T-helper 2 cell treated with Interferon-gamma antibody and Interleukin-4, amounts not matched to agents 5 μg/mL and 100 μg/mL, for 36 hours (primary cell): ENCODE results near the gene SUPT3H.

ENCODE experiments used
- DNase-seq: peaks from one replicate; pipeline ENCODE4 v3.0.0; 2021; ENCODE audit warnings: low spot score
- H3K27ac Mint-ChIP-seq: one replicate; pipeline ENCODE4 v1.8.0; 2021; ENCODE audit warnings: mild to moderate bottlenecking, mixed read lengths
- H3K27me3 Mint-ChIP-seq: one replicate; pipeline ENCODE4 v1.8.0; 2021; ENCODE audit warnings: low read depth, mixed read lengths
- H3K36me3 Mint-ChIP-seq: one replicate; pipeline ENCODE4 v1.8.0; 2021; ENCODE audit warnings: low read depth, mixed read lengths
- H3K4me1 Mint-ChIP-seq: one replicate; pipeline ENCODE4 v1.8.0; 2021; ENCODE audit warnings: low read depth, mixed read lengths
- H3K4me3 Mint-ChIP-seq: one replicate; pipeline ENCODE4 v1.8.0; 2022; ENCODE audit warnings: mild to moderate bottlenecking, moderate library complexity, mixed read lengths
- H3K9me3 Mint-ChIP-seq: one replicate; pipeline ENCODE4 v1.8.0; 2021; ENCODE audit warnings: mixed read lengths

The SUPT3H gene

DNA sequence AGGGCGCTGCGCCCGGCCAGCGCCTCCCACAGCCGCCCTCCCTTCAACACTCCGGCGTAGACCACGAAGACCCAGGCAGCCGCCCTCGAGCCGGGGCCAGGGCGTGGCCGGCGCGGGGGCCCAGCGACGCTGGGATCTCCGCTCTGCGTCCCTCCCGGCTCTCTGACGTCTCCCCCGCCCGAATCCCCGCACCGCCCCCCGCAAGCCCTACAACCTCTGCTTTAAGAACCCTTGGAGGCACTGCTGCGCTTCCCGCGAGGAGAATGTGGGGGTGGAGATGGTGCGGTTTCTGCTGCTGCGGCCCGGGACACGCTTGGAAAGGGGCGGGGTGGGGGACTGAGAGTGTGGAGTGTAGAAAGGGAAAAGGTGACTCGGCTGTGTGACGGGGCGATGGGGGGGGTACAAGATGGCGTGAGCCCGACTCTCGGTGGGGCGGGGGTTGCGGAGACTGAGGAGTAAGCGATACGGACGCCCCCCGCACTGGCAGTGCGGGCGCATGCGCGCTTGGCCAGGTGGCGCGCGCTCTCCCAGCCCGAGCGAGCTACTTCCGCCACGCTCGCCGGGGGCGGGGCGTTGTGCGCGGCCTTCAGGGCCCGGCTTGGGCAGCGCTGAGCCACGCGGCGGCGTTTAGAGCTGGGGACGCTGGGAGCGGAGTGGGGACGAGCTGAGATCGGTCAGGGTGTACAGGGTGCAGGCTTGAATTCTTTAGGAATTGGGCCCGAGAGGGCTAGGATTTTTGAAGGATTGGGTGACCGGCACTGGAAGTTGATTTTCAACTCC, at the start of gene SUPT3H:
TSS of gene SUPT3H (minus strand) at position 381 of the 780 bp plus-strand sequence.
- peaks cover 2% of the 10 kb centered on the region for H3K36me3 Mint-ChIP-seq
- peaks cover 25% of the 10 kb centered on the region for H3K4me1 Mint-ChIP-seq
- peak within 1 kb of the TSS; percentile 90 for H3K4me3 Mint-ChIP-seq
- peak within 1 kb of the TSS; percentile 96 for H3K27ac Mint-ChIP-seq
- H3K27me3 Mint-ChIP-seq, result no peaks in the 10 kb centered on the region
- no peaks in the 10 kb centered on the region for H3K9me3 Mint-ChIP-seq
- DNase-seq, result peak; percentile 97

DNA sequence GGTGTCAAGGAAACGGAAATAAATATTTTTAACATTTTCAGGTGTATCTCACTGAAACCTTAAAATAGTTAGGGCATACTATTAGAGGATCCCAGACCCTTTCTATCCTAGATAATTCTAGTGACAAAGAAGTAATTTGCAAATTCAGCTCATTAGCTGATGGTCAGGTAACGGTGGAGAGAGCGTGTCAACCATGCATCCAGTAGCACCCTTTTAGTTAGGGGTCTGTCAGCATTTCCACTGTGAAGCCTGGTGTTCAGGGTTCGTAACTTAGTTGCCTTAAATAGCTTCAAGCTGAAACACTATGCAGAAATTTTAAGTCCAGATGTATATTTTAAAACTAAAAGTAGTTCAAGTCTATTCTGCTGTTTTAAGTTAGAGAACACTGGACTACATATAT, 48.5 kb upstream of the SUPT3H start:
- H3K36me3 Mint-ChIP-seq, result peaks cover 37% of the 10 kb centered on the region
- H3K9me3 Mint-ChIP-seq, result no peaks in the 10 kb centered on the region
- peak overlapping the region; percentile 72 for H3K4me3 Mint-ChIP-seq
- no peaks in the 10 kb centered on the region for H3K27me3 Mint-ChIP-seq
- H3K4me1 Mint-ChIP-seq, result peaks cover 50% of the 10 kb centered on the region
- no peak for DNase-seq
- H3K27ac Mint-ChIP-seq, result peak overlapping the region; percentile 61

DNA sequence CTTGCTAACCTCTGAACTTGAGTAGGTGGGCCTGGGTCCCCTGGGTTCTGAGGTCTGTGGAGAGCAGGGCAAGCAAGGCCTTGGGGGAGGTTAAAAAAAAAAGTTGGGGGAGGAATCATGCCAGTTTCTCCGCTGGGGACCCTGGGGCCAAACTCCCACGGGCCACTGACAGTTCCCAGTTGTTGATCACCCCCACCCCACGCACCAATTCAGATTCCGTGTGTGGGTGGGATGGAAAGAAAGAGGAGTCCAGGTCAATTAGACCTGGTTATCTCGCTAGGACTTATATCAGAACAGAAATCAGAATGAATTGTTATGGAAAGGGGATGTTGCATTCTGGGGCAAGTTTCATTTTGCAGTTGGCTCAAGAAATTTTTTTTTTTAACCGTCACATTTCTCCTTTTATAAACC, 46.7 kb upstream of the SUPT3H start:
- peak; percentile 77 for DNase-seq
- no peaks in the 10 kb centered on the region for H3K9me3 Mint-ChIP-seq
- peaks cover 31% of the 10 kb centered on the region for H3K36me3 Mint-ChIP-seq
- peak overlapping the region; percentile 92 for H3K27ac Mint-ChIP-seq
- H3K27me3 Mint-ChIP-seq, result no peaks in the 10 kb centered on the region
- H3K4me1 Mint-ChIP-seq, result peaks cover 51% of the 10 kb centered on the region
- H3K4me3 Mint-ChIP-seq, result peak overlapping the region; percentile 96

DNA sequence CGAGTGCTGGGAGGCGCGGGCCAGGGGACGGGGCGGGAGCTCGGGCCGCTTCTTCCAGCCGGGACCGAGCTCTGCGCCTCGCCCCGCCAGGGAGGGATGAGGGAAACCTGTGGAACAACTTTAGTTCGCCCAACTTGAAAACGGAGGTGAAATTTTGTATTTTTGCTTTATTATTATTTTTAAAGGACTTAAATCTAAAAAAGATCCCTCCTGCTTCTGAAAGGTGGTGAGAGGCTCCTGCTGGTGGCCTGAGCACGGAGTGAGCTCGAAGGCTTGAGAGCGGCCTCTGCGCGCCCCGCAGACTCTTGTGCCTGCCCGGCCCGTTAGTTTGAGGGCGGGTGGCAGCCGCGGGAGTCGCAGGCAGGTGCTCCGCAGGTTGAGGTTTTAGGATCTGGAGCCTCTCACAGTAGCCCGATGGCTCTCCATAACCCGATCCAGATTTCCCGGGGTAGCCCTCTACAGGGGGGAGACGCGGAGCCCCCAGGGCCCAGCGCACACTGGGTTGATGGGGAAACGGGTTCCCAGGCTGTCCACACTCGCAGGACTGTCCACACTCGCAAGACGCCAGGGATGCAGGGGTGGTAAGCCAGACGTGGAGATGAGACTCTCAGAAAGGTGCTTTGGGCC, 46.2 kb upstream of the SUPT3H start:
- Mint-ChIP-seq H3K4me3 (peak overlapping the region; percentile 96), H3K27ac (peak overlapping the region; percentile 92), H3K27me3 (no peaks in the 10 kb centered on the region), H3K4me1 (peaks cover 50% of the 10 kb centered on the region), H3K9me3 (no peaks in the 10 kb centered on the region), H3K36me3 (peaks cover 26% of the 10 kb centered on the region)
- no peak for DNase-seq

DNA sequence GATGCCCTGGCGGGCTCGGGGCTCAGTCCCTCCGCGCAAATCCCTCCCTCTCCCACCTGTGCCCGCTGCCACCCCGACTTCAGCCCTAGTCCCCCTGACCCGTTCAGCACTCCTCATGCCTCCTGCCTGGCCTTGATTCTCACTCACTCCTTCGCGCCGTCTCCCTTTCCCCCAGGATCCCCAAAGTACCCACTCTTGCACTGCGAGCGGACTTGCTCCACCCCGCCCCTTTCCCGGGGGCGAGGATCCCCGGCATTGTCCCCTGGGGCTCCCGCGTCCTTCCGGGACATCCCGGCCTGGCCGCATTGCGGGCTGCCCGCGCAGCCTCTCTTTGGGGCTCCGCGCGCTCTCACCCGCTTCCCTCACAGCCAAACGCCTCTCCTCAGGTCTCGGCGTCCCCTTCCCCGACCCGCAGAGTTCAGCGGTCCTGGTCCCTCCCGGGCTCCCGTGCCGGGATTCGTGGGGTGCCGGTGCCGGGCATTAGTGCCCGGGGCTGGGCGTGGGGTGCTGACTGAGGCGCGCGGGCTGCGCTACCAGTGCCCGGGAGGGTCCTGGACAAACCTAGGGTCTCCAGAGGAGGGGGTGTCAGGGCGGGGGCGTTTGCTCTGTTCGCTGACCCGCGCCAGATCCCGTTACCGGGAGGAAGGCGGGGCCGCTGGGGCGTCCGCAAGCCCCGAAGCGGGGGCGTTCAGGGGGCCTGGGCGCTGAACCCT, 45.5 kb upstream of the SUPT3H start:
- peaks cover 24% of the 10 kb centered on the region for H3K36me3 Mint-ChIP-seq
- H3K4me1 Mint-ChIP-seq, result peaks cover 48% of the 10 kb centered on the region
- H3K27me3 Mint-ChIP-seq, result no peaks in the 10 kb centered on the region
- H3K4me3 Mint-ChIP-seq, result peak overlapping the region; percentile 96
- H3K9me3 Mint-ChIP-seq, result no peaks in the 10 kb centered on the region
- peak; percentile 61 for DNase-seq
- peak overlapping the region; percentile 99 for H3K27ac Mint-ChIP-seq

DNA sequence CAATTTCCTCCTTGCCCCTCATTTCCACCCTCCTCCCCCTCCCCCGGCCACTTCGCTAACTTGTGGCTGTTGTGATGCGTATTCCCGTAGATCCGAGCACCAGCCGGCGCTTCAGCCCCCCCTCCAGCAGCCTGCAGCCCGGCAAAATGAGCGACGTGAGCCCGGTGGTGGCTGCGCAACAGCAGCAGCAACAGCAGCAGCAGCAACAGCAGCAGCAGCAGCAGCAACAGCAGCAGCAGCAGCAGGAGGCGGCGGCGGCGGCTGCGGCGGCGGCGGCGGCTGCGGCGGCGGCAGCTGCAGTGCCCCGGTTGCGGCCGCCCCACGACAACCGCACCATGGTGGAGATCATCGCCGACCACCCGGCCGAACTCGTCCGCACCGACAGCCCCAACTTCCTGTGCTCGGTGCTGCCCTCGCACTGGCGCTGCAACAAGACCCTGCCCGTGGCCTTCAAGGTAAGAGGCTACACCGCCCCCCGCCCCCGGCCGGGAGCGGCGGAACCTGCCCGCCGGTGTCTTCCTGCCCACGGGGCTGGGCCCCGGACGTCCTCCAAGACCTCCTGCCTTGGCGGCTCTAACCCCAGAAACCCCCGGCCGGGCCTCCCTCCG, 44.9 kb upstream of the SUPT3H start:
- Mint-ChIP-seq H3K4me3 (peak overlapping the region; percentile 96), H3K4me1 (peaks cover 42% of the 10 kb centered on the region), H3K27ac (peak overlapping the region; percentile 99), H3K9me3 (no peaks in the 10 kb centered on the region), H3K27me3 (no peaks in the 10 kb centered on the region), H3K36me3 (peaks cover 25% of the 10 kb centered on the region)
- peak; percentile 67 for DNase-seq

DNA sequence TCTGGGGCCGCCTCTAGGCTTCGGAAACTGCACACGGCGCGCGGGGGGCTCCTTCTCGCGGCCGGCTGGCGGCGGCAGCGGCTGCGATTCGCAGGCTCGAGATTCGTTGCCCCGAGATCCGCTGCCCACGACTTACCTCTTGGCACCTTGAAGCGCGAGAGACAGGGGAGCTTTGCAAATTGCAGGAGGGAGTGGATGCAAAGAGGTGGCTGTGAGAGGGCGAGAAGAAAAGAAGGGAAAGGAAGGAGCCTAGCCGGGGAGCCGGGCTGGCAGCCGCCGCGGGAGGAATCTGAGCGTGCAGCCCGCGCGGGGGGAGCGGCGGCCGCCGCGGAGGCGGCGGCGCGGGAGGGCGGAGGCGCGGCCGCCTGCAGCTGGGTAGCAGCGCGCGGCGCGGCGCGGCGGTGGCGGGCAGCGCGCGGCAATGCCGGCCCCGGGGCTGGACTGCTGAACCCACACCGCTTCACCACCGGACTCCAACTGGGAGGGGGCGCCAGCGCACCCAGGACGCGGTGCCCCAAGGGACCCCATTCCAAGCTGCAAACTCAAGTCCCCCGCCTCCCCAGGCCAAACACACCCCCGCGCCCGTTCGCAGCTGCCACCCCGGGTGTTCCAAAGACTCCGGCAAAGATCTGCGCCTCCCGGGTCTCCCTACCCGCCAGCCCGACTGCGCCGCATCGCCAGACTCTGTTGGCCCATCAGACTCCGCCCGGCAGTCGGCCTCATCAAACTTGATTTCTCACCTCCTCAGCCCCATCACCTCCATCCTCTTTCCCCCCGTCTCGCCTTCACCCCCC, 44.2 kb upstream of the SUPT3H start:
- Mint-ChIP-seq H3K4me3 (peak overlapping the region; percentile 99), H3K4me1 (peaks cover 43% of the 10 kb centered on the region), H3K36me3 (peaks cover 25% of the 10 kb centered on the region), H3K27me3 (no peaks in the 10 kb centered on the region), H3K9me3 (no peaks in the 10 kb centered on the region), H3K27ac (peak overlapping the region; percentile 99)
- DNase-seq, result peak; percentile 69

DNA sequence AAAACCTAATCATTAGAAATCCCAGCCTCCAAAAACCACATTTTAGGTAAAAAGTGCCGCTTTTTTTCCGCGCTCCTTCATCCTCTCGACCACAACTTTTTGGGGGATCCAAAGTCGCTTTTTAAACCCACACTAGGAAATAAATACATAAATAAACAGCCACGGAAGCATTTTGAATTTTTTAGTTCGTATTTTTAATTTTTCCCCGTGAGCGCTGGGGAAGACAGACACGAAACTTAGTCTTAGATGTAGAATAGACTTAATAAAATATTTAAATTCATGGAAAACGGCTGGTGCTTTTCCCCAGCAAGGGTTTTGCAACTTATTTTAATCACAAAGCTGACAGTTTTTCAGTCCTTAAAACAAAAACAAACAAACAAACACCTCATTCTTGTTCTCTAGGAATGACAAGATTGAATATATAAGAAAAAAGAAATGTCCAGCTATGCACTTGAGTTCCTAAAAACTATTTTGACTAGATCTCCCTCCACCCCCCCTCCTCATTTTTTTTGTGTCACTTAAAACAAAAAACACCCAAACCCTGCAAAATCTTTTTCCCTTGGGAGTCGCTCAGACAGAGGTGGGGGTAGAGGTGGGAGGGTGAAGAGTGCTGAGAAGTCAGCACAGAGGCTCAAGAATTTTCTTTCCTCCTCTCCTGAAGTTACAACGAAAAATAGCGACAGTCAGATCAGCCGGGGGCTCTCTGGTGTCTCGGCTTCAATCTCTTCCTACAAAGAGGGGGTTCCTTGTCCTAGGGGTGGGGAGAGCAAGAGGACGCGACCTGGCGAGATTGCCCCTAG, 43.4 kb upstream of the SUPT3H start:
- Mint-ChIP-seq H3K36me3 (peaks cover 24% of the 10 kb centered on the region), H3K4me1 (peaks cover 48% of the 10 kb centered on the region), H3K9me3 (no peaks in the 10 kb centered on the region), H3K4me3 (peak overlapping the region; percentile 99), H3K27ac (peak overlapping the region; percentile 96), H3K27me3 (no peaks in the 10 kb centered on the region)
- DNase-seq, result no peak

DNA sequence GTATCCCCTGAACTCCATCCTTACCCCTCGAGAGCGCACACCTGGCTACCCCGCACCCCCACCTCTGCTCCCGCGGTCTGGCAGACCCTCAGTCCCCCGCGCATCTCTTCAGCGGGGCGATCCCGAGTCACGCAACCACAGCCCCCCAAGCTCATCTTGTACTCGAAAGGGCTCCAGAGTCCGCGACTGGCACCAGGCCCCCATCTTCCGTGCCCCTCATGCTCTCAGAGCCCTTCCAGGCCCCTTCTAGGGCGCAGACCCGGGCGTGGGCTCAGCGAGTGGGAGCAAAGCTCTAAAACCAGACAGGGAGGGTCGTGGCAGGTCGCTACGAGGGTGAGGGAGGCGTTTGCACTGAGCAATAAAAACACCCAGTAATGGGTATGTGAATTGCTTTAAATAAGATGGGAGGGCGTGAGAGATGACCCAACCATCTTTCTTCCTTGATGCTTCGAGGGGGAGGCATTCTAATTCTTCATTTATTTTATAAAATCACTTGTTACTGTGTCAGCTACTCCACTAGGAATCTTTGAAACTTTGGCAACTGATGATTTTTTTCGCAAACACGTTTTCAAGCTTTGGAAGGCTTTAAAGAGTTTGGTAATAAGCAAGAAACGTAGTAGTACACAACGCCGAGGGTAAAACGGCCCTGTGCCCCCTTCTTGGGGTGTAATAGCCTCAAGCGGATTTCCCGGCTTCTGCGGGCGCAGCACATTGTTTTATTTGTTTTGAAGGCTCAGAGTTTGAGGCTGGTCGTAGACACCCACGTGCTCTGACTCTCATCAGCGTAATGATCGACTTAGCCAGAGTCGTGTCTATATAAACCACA, 42.6 kb upstream of the SUPT3H start:
- peaks cover 48% of the 10 kb centered on the region for H3K4me1 Mint-ChIP-seq
- H3K9me3 Mint-ChIP-seq, result no peaks in the 10 kb centered on the region
- H3K4me3 Mint-ChIP-seq, result peak overlapping the region; percentile 99
- peak overlapping the region; percentile 96 for H3K27ac Mint-ChIP-seq
- peak; percentile 77 for DNase-seq
- H3K27me3 Mint-ChIP-seq, result no peaks in the 10 kb centered on the region
- peaks cover 20% of the 10 kb centered on the region for H3K36me3 Mint-ChIP-seq

DNA sequence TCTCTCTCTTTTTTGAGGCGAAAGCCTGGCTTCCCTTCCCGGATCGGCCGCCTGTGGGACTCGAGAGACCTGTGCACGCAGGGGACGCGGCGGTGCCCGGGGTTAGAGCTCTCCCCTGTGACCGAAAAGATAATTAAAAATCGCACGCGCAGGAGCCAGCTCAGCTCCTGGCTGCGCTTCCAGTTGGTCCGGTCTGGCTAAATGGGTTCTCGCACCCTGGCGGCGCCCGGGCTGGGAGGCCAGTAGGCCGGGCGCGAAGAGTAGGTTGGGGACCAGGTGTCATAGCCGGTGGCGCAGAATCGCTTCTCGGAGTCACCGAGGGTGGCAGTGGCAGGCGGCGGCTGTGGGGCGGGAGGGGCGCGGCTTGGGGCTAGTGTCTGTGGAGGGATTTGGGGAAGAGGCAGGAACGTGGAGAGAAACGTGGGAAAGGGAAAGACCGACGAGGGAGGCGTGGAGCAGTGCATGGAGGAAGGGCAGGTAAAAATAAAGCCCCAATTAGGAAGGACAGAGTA, 41.9 kb upstream of the SUPT3H start:
- H3K4me1 Mint-ChIP-seq, result peaks cover 49% of the 10 kb centered on the region
- peaks cover 17% of the 10 kb centered on the region for H3K36me3 Mint-ChIP-seq
- peak; percentile 64 for DNase-seq
- peak overlapping the region; percentile 99 for H3K4me3 Mint-ChIP-seq
- H3K9me3 Mint-ChIP-seq, result no peaks in the 10 kb centered on the region
- peak overlapping the region; percentile 96 for H3K27ac Mint-ChIP-seq
- no peaks in the 10 kb centered on the region for H3K27me3 Mint-ChIP-seq

DNA sequence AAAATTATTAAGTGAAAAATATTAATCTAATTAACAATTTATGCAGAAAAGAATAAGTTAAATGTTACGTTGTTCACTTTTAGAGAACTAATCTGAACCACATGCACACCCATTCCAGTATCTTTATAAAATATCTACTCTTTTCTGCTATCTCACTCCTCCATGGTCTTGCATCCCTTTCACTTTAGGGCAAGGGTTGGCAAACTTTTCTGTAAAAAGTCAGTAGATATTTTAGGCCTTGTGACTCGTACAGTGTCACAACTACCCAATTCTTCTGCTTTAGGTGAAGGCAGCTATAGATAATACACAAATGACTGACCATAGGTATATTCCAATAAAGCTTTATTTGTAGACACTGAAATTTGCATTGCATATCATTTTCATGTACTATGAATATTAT, 39.7 kb upstream of the SUPT3H start:
- Mint-ChIP-seq H3K9me3 (no peaks in the 10 kb centered on the region), H3K36me3 (peaks cover 7% of the 10 kb centered on the region), H3K27me3 (no peaks in the 10 kb centered on the region), H3K27ac (no peak overlapping the region), H3K4me1 (peaks cover 46% of the 10 kb centered on the region), H3K4me3 (no peak overlapping the region)
- no peak for DNase-seq

DNA sequence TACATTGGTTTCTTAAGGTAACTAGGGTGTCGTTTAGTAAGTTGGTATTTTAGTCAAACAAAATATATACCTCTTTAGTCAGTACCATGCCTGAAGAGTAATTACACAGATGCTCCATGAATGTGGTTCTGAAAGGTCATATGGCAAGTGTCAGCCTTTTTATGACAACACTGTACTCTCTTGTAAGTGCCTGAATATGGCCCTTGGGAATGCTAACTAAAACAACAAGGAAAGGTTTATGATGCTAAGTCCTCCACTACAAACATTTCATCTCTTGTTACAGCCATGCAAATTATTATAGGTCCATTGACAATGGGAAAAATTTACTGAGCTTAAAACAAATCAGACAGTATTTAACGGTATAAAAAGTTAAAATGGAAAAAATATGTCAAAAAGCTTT, 39.0 kb upstream of the SUPT3H start:
- Mint-ChIP-seq H3K4me3 (no peak overlapping the region), H3K4me1 (peaks cover 46% of the 10 kb centered on the region), H3K9me3 (no peaks in the 10 kb centered on the region), H3K27ac (no peak overlapping the region), H3K27me3 (no peaks in the 10 kb centered on the region), H3K36me3 (peaks cover 7% of the 10 kb centered on the region)
- no peak for DNase-seq
